H1 (cell line): ENCODE measurements around the gene BTBD9. TPM values are rescaled to one million over a fixed set of nuclear protein-coding genes. Genes with fewer than 3 reads are reported as not detected.

Experiments used
- CTCF ChIA-PET: fragments of 300-600 bp; sonication (Branson Sonifier 250); formaldehyde crosslinking; loops from one replicate; lab custom pipeline; 2021; ENCODE audit not compliant: partially characterized antibody; lab: Charles Lee
- POLR2A ChIA-PET: fragments of 300-600 bp; sonication (Branson Sonifier 250); formaldehyde crosslinking; loops from one replicate; lab custom pipeline; 2021; ENCODE audit warnings: inconsistent platforms; ENCODE audit not compliant: partially characterized antibody; lab: Charles Lee
- DNase-seq, 2 experiments: peaks; one replicate each; pipeline versions ENCODE4 v3.0.0 to v3.0.0-alpha.2; 2010 to 2022; ENCODE audit warnings: low spot score in 2 of 2, low read depth in 1 of 2, mixed read lengths in 1 of 2
- FAIRE-seq: peaks from 2 replicates; lab custom pipeline; 2011; peaks lifted over from hg19 to GRCh38; lab: Jason Lieb, UNC
- H2AFZ ChIP-seq: 2 replicates; pipeline ENCODE4 v1.8.1; 2012; ENCODE audit warnings: low read length, inconsistent platforms
- H2AK5ac ChIP-seq: 2 replicates; pipeline ENCODE4 v1.6.1; 2013; ENCODE audit warnings: low read depth, low read length
- H2BK120ac ChIP-seq: replicated peaks from 2 replicates; pipeline ENCODE3; 2013; ENCODE audit warnings: low read depth, low read length, inconsistent platforms
- H2BK12ac ChIP-seq: 2 replicates; pipeline ENCODE4 v1.6.1; 2013; ENCODE audit warnings: low read depth, low read length
- H2BK15ac ChIP-seq: 2 replicates; pipeline ENCODE4 v1.6.1; 2013; ENCODE audit warnings: low read length
- H2BK20ac ChIP-seq: 2 replicates; pipeline ENCODE4 v1.6.1; 2013; ENCODE audit warnings: low read length
- H2BK5ac ChIP-seq: 2 replicates; pipeline ENCODE4 v1.6.1; 2013; ENCODE audit warnings: low read depth, low read length
- H3K14ac ChIP-seq: 2 replicates; pipeline ENCODE4 v1.6.1; 2013; ENCODE audit warnings: inconsistent platforms; ENCODE audit not compliant: insufficient read length
- H3K18ac ChIP-seq: 2 replicates; pipeline ENCODE4 v1.6.1; 2013; ENCODE audit warnings: low read length; ENCODE audit errors: extremely low read depth
- H3K23ac ChIP-seq: 2 replicates; pipeline ENCODE4 v1.6.1; 2013; ENCODE audit warnings: inconsistent platforms; ENCODE audit not compliant: insufficient read length
- H3K23me2 ChIP-seq: 2 replicates; pipeline ENCODE4 v1.6.1; 2013; ENCODE audit warnings: low read depth, low read length
- H3K27ac ChIP-seq: 2 replicates; pipeline ENCODE4 v1.6.1; 2011; ENCODE audit warnings: low read depth, low read length, inconsistent platforms
- H3K27me3 ChIP-seq, 4 experiments: replicated peaks in 1 of 4; 1 replicate in 1 of 4; 2 replicates in 3 of 4; pipeline versions ENCODE4 v1.6.1 to v1.8.1; 2011 to 2013; ENCODE audit warnings: low read length in 3 of 4, mild to moderate bottlenecking in 3 of 4, inconsistent platforms in 2 of 4, mixed read lengths in 2 of 4, moderate library complexity in 1 of 4; ENCODE audit not compliant: control insufficient read depth in 3 of 4, insufficient read depth in 3 of 4; ENCODE audit errors: extremely low read depth in 1 of 4
- H3K36me3 ChIP-seq, 4 experiments: 2 replicates each; pipeline versions ENCODE4 v1.6.1 to v1.8.1; 2011 to 2013; ENCODE audit warnings: mild to moderate bottlenecking in 4 of 4, low read length in 3 of 4, moderate library complexity in 2 of 4, control low read depth in 1 of 4, inconsistent platforms in 1 of 4; ENCODE audit not compliant: insufficient read depth in 4 of 4, control insufficient read depth in 2 of 4
- H3K4ac ChIP-seq: replicated peaks from 2 replicates; pipeline ENCODE3; 2013; ENCODE audit warnings: low read length, low read depth, mixed read lengths, inconsistent platforms; ENCODE audit not compliant: insufficient read length
- H3K4me1 ChIP-seq, 4 experiments: replicated peaks in 1 of 4; 1 replicate in 1 of 4; 2 replicates in 3 of 4; pipeline versions ENCODE4 v1.6.1 to v1.8.1; 2011 to 2013; ENCODE audit warnings: low read length in 3 of 4, inconsistent platforms in 2 of 4, mixed read lengths in 1 of 4; ENCODE audit not compliant: insufficient read depth in 4 of 4, control insufficient read depth in 3 of 4
- H3K4me2 ChIP-seq, 2 experiments: 2 replicates each; pipeline versions ENCODE4 v1.6.1 to v1.8.1; 2011 to 2013; ENCODE audit warnings: low read depth in 2 of 2, low read length in 2 of 2, control low read depth in 1 of 2, inconsistent platforms in 1 of 2, mild to moderate bottlenecking in 1 of 2; ENCODE audit not compliant: insufficient read depth in 1 of 2
- H3K4me3 ChIP-seq, 4 experiments: fragments of 200-600, 300-600 bp in 1 of 4; sonication (generic), shearing (Covaris generic), sonication (Bioruptor Twin) in 1 of 4; 2 replicates each; pipeline versions ENCODE4 v1.5.1 to v1.8.1; 2011 to 2016; ENCODE audit warnings: low read length in 4 of 4, low read depth in 3 of 4, control low read depth in 2 of 4, inconsistent platforms in 2 of 4, mild to moderate bottlenecking in 2 of 4, mixed read lengths in 1 of 4, moderate library complexity in 1 of 4; ENCODE audit not compliant: insufficient read depth in 2 of 4; ENCODE audit errors: extremely low read depth in 1 of 4
- H3K56ac ChIP-seq: replicated peaks from 2 replicates; pipeline ENCODE3; 2013; ENCODE audit warnings: low read depth, mild to moderate bottlenecking, mixed read lengths, low read length, inconsistent platforms; ENCODE audit not compliant: insufficient read length
- H3K79me1 ChIP-seq: 2 replicates; pipeline ENCODE4 v1.6.1; 2013; ENCODE audit warnings: low read depth, low read length, control low read depth
- H3K79me2 ChIP-seq, 2 experiments: 2 replicates each; pipeline versions ENCODE4 v1.6.1 to v1.8.1; 2012 to 2013; ENCODE audit warnings: low read length in 2 of 2, mild to moderate bottlenecking in 2 of 2, inconsistent platforms in 1 of 2; ENCODE audit not compliant: insufficient read depth in 2 of 2, control insufficient read depth in 1 of 2
- H3K9ac ChIP-seq, 4 experiments: replicated peaks in 1 of 4; 1 replicate in 1 of 4; 2 replicates in 3 of 4; pipeline versions ENCODE4 v1.6.1 to v1.8.1; 2011 to 2013; ENCODE audit warnings: low read depth in 3 of 4, low read length in 3 of 4, control low read depth in 2 of 4, mild to moderate bottlenecking in 2 of 4, moderate library complexity in 2 of 4, inconsistent platforms in 1 of 4; ENCODE audit errors: extremely low read depth in 1 of 4
- H3K9me3 ChIP-seq, 2 experiments: 2 replicates each; pipeline versions ENCODE4 v1.6.1 to v1.8.1; 2012 to 2013; ENCODE audit warnings: mild to moderate bottlenecking in 2 of 2, moderate library complexity in 2 of 2, control low read depth in 1 of 2, inconsistent platforms in 1 of 2, low read depth in 1 of 2, low read length in 1 of 2, mixed read lengths in 1 of 2; ENCODE audit not compliant: insufficient read depth in 2 of 2
- H4K20me1 ChIP-seq, 2 experiments: replicated peaks in 1 of 2; 2 replicates each; pipeline versions ENCODE3 to v1.8.1; 2011 to 2013; ENCODE audit warnings: inconsistent platforms in 2 of 2, low read length in 2 of 2, mild to moderate bottlenecking in 1 of 2; ENCODE audit not compliant: insufficient read depth in 2 of 2, control insufficient read depth in 1 of 2
- H4K5ac ChIP-seq: 2 replicates; pipeline ENCODE4 v1.6.1; 2013; ENCODE audit warnings: low read length, low read depth, mixed read lengths, inconsistent platforms; ENCODE audit not compliant: insufficient read length
- H4K8ac ChIP-seq: 2 replicates; pipeline ENCODE4 v1.8.0; 2013; ENCODE audit warnings: mild to moderate bottlenecking, moderate library complexity, low read length, inconsistent platforms; ENCODE audit not compliant: insufficient read depth; ENCODE audit errors: extremely low read depth
- H4K91ac ChIP-seq: replicated peaks from 2 replicates; pipeline ENCODE3; 2013; ENCODE audit warnings: low read length, mixed read lengths, inconsistent platforms; ENCODE audit not compliant: insufficient read length
- CBX5 ChIP-seq: fragments of 300-800, 300-1000 bp; sonication (generic); IDR thresholded peaks from 2 replicates; pipeline ENCODE4 v1.7.1; 2016; ENCODE audit warnings: antibody characterized with exemption, low read length, low read depth
- TBP ChIP-seq: IDR thresholded peaks from 2 replicates; pipeline ENCODE4 v1.6.1; 2011; ENCODE audit warnings: low read depth, low read length, improper control_type of control experiment
- WGBS, 2 experiments: shearing (Covaris generic) in 1 of 2; methylation state at CpG; one replicate each; pipeline versions ENCODE4 v1.1.6 to v1.1.7; 2013 to 2015; ENCODE audit warnings: low lambda C conversion rate in 2 of 2, mixed read lengths in 2 of 2, inconsistent platforms in 1 of 2, low coverage in 1 of 2, missing lambda C conversion rate in 1 of 2; ENCODE audit not compliant: insufficient replicate concordance in 2 of 2, insufficient coverage in 1 of 2, insufficient read length in 1 of 2; ENCODE audit errors: extremely low coverage in 1 of 2, missing lambda C conversion rate in 1 of 2; 5-methylcytosine and 5-hydroxymethylcytosine counted together
- polyA plus RNA-seq, 7 experiments: library from polyadenylated mRNA; depleted of rRNA in 3 of 7; stranded (reverse) in 5 of 7; unstranded in 2 of 7; fragments of >200 nt in 5 of 7; fragments of 200-250 nt in 2 of 7; gene quantifications; 1 replicate in 5 of 7; 2 replicates in 1 of 7; 4 replicates in 1 of 7; pipeline versions ENCODE4 v1.2.1 to v1.2.3, GENCODE V29; 2011 to 2013; ENCODE audit warnings: missing spikeins in 2 of 7, mixed read lengths in 2 of 7
- total RNA-seq: library from RNA; stranded (reverse); fragmentation: NEBNext Ultra II Directional; extraction: Animal tissue kit (Norgen Biotek cat#: 25700); gene quantifications from 2 replicates; pipeline ENCODE4 v1.2.1, GENCODE V29; 2021

BTBD9 gene
- total and polyA plus RNA-seq, 2 of the 8 experiments (the other 6 are each of a cell fraction or from before 2014, with no cell fraction given): 0.92 to 4.1 TPM

DNA sequence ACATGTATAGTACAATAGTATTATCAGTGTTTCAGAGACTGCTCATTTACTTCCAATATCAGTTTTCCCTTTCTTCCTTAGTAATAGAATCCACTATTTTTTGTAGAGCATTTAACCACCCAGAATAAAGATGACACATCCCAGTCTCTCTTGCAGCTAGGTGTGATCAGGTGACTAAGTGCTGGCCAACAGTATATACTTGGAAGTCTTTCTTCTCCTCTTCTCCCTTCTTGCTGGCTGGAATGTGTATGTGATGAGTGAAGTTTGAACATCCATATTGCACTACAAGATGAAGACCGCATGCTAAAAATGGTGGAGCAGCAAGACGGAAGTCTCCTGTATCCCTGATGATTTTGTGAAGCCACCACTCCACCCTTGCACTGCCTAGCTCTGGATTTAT is 14.5 kb upstream of the BTBD9 start:
- H3K9ac ChIP-seq: no peak overlapping the region
- no peak overlapping the region for H4K91ac ChIP-seq
- H3K23ac ChIP-seq: no peak overlapping the region
- H2AFZ ChIP-seq: no peak overlapping the region
- no peak overlapping the region for H3K56ac ChIP-seq
- POLR2A ChIA-PET: no interaction called here
- no peak overlapping the region for H2BK12ac ChIP-seq
- H3K4me3 ChIP-seq: no peak overlapping the region
- no peak overlapping the region for H2BK20ac ChIP-seq
- H2AK5ac ChIP-seq: no peak overlapping the region
- H3K14ac ChIP-seq: no peak overlapping the region
- no peaks in the 10 kb centered on the region for H3K79me2 ChIP-seq
- 85% methylated on average over 2 of the region's 2 CpGs; no CpG with 5 or more reads in 1 of the 2 experiments for WGBS, 2 experiments
- H3K18ac ChIP-seq: no peak overlapping the region
- DNase-seq (no peak), FAIRE-seq (no peak)
- no peak overlapping the region for H3K4ac ChIP-seq
- no peak overlapping the region for H4K8ac ChIP-seq
- peaks cover 0 to 2% of the 10 kb centered on the region in 2 experiments for H4K20me1 ChIP-seq
- H3K79me1 ChIP-seq: no peaks in the 10 kb centered on the region; the same call in 1 of the 2 replicates
- no peak overlapping the region for H2BK120ac ChIP-seq
- H3K23me2 ChIP-seq: no peaks in the 10 kb centered on the region
- CTCF ChIA-PET: interaction anchor here (0.6 kb wide), 1 partner anchor 17 kb away, joined by 3 read pairs; no protein-coding TSS in a partner anchor
- H3K9me3 ChIP-seq: no peaks in the 10 kb centered on the region
- no peaks in the 10 kb centered on the region for H3K36me3 ChIP-seq
- TF ChIP-seq TBP (no peak), CBX5 (no peak)
- H3K27me3 ChIP-seq: no peaks in the 10 kb centered on the region
- no peak overlapping the region for H3K4me2 ChIP-seq
- H4K5ac ChIP-seq: no peak overlapping the region
- no peak overlapping the region for H2BK5ac ChIP-seq
- no peak overlapping the region for H3K27ac ChIP-seq
- no peak overlapping the region for H2BK15ac ChIP-seq
- no peaks in the 10 kb centered on the region for H3K4me1 ChIP-seq
